Measurements from ENCODE around the gene CTXN1. TPM values are rescaled to one million over a fixed set of nuclear protein-coding genes. Genes with fewer than 3 reads are reported as not detected.

CTXN1 gene
- total RNA-seq = not detected

DNA sequence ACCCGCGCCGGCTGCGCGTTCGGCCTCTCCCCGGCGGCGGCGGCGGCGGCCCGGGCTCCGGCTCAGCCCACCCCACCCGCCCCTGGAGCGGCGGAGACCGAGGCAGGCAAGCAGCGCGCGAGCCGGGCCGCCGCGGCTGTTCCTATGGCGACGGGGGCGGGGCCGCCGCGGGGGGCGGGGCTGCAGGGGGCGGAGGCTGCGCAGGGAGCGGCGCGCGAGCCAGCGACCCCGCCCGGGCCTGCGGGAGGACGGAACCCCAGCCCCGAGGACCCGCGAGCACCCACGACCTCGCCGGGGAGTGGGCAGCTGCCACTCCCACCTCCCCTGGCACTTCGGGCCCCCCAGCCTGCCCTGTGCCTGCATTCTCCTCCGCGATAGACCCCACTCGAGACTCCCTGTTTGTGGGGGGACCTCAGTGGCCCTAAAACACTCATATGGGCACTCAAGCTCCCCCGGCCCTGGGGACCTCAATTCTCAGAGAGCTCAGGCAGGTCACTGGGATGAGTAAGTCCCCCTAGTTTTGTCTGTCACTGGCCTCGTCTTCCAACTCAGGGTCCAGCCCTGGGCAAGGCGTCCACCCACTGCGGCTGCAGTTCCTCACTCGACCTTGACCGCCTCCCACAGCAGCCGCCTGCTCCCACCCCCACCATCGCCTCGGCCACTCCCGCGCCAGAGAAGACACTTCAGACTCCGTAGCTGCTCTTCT is at the start of gene CTXN1:
CTXN1 (minus strand) TSS at position 115 of the 706 bp plus-strand sequence. CDS start 597 bp downstream, outside the sequence.
- peak within 1 kb of the TSS; percentile 70 for H3K4me3 Mint-ChIP-seq
- DNase-seq = peak; percentile 80
- no peaks in the 10 kb centered on the region for H3K36me3 Mint-ChIP-seq (ENCODE audit: low read depth)
- H3K4me1 Mint-ChIP-seq = peaks cover 28% of the 10 kb centered on the region
- ChIA-PET POLR2A (interaction anchor here (1.0 to 1.8 kb wide), 3 partner anchors 8 to 18 kb away, joined by 3 to 4 read pairs (median 4); no protein-coding TSS in a partner anchor), CTCF (no interaction called here)
- H3K9me3 Mint-ChIP-seq = no peaks in the 10 kb centered on the region
- no peaks in the 10 kb centered on the region for H3K27me3 Mint-ChIP-seq
- H3K27ac Mint-ChIP-seq = peak within 1 kb of the TSS; percentile 40

DNA sequence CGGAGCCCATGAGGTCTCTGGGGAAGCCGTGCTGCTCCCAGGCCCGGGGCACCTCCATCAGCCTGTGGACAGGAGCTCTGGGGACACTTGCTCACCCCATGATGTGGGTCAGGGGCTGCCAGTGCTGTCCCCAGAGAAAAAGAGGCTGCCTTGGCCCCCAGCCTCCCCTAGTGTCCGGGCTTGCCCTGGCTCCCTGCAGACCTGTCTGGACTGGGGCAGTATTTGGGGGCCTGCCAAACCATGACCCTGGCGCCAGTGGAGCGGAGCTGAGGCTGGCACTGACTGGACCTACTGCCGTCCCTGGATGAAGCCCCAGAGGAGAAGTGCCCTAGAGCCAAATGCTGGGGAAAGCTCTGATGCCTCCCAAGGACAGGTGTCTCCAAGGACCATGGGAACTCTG is 49.1 kb upstream of the CTXN1 start:
- Mint-ChIP-seq H3K27ac (no peak overlapping the region), H3K4me1 (no peaks in the 10 kb centered on the region), H3K4me3 (no peak overlapping the region), H3K36me3 (ENCODE audit: low read depth) (peaks cover 26% of the 10 kb centered on the region), H3K27me3 (no peaks in the 10 kb centered on the region), H3K9me3 (no peaks in the 10 kb centered on the region)
- no peak for DNase-seq
- ChIA-PET POLR2A (no interaction called here), CTCF (no interaction called here)

DNA sequence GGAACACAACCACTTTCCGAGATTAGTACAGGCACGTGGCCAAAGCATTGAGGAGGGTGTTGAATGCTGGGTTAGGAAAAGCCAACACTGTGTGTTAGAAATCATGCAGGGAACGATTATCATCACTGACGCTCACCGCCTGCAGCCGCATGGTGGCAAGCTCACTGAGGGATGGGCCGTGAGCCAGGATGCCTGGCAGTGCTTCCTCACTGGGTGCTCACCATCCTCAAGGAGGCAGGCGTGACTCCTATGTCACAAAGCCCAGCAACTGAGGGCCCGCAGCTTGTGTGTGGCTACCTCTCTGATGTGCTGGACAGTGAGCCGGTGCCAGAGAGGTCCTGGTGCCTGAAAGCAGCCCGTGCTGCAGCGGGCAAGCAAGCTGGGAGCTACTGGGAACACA is 47.9 kb upstream of the CTXN1 start:
- H3K9me3 Mint-ChIP-seq = no peaks in the 10 kb centered on the region
- DNase-seq = no peak
- ChIA-PET CTCF (no interaction called here), POLR2A (no interaction called here)
- H3K36me3 Mint-ChIP-seq (ENCODE audit: low read depth) = peaks cover 24% of the 10 kb centered on the region
- no peak overlapping the region for H3K27ac Mint-ChIP-seq
- no peaks in the 10 kb centered on the region for H3K4me1 Mint-ChIP-seq
- no peaks in the 10 kb centered on the region for H3K27me3 Mint-ChIP-seq
- no peak overlapping the region for H3K4me3 Mint-ChIP-seq

DNA sequence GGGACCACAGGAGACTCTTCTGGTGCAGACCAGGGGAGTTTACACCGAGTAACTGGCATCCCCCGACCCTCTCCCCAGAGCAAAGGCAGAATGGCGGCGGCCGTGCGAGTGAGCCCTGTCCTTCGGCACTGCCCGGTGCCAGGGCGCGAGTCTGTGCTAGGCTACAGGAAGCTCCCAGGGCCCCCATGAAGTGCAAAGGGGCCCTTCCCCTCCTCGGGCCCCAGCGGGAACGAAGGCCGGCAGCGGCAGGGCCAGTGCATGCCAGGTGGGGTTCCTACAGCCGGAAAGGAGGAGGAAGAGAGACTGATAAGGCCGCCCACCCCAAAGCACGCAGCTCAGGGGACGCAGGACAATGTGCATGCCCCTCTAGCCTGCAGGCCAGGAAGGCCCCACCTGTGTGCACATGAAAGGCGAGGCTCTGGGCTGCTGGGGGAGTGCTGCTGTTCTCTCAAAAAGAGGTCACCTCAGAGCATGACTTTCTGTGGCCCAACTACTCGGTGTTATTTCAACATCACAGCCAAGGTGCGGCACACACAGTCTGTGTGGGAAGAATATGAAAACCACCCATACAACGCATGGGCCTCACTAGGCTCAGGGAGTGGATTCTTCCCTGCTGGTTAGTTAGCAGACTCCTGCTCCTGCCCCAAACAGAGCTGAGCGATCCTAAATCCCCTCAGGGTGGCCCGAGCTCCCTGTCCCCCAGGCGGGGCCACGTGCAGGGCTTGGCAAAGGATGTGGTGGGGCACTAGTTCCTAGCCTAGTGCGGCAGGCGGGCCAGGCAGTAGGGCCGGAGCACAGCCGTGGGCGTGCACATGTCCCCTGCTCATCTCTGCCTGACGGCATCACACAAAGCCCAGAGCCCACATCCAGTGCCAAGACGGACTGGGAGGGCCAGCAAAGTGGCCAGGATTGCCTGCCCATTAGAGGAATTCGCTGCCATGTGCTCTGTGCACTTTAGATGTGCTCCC is 45.9 kb upstream of the CTXN1 start:
- no peak for DNase-seq
- Mint-ChIP-seq H3K9me3 (no peaks in the 10 kb centered on the region), H3K4me3 (no peak overlapping the region), H3K27ac (no peak overlapping the region), H3K36me3 (ENCODE audit: low read depth) (peaks cover 28% of the 10 kb centered on the region), H3K27me3 (no peaks in the 10 kb centered on the region), H3K4me1 (no peaks in the 10 kb centered on the region)
- ChIA-PET POLR2A (no interaction called here), CTCF (interaction anchor here (1.1 to 4.4 kb wide), 3 partner anchors 17 to 31 kb away, joined by 3 to 25 read pairs (median 23); partner anchors contain the start of gene TIMM44)

DNA sequence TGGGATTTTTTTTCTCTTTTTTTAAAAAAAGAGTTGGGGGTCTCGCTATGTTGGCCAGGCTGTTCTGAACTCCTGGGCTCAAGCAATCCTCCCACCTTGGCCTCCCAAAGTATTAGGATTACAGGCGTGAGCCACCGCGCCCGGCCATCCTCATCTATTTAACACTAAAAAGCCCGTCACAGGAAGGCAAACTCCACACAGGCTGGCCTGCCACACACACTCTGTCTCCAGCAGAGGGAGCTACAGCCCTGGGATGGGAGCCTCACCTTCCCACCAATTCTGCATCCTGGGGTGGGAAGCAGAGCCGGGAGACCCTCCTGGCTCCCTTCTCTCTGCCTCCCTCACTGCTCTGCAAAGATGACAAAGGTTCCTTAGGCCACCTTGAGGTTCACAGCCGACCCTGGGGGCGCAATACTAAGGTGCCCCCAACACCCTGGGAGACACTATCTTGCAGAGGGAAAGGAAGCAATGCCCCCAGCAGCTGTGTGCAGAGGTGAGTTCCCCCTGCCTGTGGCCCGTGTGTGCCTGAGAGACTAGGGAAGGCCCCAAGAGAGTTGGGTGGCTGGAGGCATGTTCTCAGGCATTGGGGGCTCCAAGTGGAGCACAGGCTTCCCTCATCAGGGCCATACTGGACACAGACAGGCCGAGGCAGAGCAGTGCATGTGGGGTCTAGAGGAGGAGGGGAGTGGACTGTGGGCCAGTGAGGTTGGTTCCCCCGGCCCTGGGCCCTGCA is 44.9 kb upstream of the CTXN1 start:
- peaks cover 33% of the 10 kb centered on the region for H3K36me3 Mint-ChIP-seq (ENCODE audit: low read depth)
- CTCF ChIA-PET = interaction anchor here (1.1 to 4.4 kb wide), 3 partner anchors 18 to 31 kb away, joined by 3 to 25 read pairs (median 23); partner anchors contain the start of gene TIMM44
- H3K4me3 Mint-ChIP-seq = no peak overlapping the region
- H3K9me3 Mint-ChIP-seq = no peaks in the 10 kb centered on the region
- DNase-seq = peak; percentile 28
- POLR2A ChIA-PET = no interaction called here
- no peaks in the 10 kb centered on the region for H3K27me3 Mint-ChIP-seq
- no peak overlapping the region for H3K27ac Mint-ChIP-seq
- peaks cover 1% of the 10 kb centered on the region for H3K4me1 Mint-ChIP-seq

DNA sequence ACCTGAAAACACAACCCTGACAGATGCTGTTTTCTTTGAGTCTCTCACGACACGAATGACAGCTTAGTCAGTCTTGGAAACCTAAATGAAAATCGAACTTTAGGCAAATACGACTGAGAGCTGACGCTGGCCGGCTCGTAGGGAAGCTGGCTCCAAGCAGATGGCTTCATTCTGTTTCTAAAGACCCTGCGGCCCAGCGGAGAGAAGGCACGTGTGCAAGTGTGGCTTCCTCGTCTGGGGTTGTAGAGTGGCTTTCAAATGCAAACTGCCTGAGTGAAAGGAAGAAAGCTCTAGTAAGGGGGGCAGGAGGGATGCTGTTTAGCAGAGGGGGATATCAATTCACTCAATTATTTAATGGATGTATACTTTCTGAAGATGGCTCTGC is 43.6 kb upstream of the CTXN1 start:
- CTCF ChIA-PET = interaction anchor here (3.4 to 4.4 kb wide), 2 partner anchors 25 to 33 kb away, joined by 23 to 25 read pairs; partner anchors contain the start of gene TIMM44
- Mint-ChIP-seq H3K36me3 (ENCODE audit: low read depth) (peaks cover 27% of the 10 kb centered on the region), H3K27ac (no peak overlapping the region), H3K27me3 (no peaks in the 10 kb centered on the region), H3K4me1 (peaks cover 1% of the 10 kb centered on the region), H3K9me3 (no peaks in the 10 kb centered on the region), H3K4me3 (no peak overlapping the region)
- POLR2A ChIA-PET = no interaction called here
- no peak for DNase-seq

DNA sequence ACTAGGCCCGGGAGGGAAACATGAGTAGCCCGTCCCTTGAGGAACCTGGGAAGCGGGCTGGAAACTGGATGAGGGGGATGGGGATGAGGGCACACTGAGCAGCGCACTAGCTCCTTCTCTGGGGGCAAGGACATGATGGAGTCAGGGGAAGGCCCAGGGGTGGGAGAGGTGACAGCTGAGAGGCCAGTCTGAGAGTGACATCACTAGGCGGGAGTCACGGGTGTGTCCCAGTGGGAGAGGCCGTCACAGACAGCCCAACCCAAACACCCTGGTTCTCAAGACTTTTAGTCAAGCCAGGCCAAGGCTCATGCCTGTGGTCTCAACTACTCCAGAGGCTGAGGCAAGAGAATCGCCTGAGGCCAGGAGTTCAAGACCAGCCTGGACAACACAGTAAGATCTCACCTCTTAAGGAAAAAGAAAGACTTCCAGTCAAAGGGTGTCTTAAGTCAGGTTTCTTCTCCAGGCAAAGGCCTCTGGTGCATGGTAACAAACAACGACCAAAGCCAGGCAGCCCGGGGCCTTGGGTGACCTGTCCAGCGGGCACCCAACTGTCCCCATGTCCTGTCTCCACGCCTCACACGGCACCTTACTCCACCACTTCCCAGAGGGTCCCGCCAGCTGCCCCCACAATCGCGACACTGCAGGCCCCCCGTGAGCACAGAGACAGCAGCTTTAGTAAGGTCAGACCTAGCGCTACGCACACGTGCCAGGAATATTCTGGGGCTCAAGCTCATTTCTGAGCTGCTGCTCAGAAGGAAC is 43.0 kb upstream of the CTXN1 start:
- Mint-ChIP-seq H3K9me3 (no peaks in the 10 kb centered on the region), H3K27ac (no peak overlapping the region), H3K4me1 (peaks cover 1% of the 10 kb centered on the region), H3K36me3 (ENCODE audit: low read depth) (peaks cover 21% of the 10 kb centered on the region), H3K27me3 (no peaks in the 10 kb centered on the region), H3K4me3 (no peak overlapping the region)
- DNase-seq = no peak
- ChIA-PET POLR2A (no interaction called here), CTCF (interaction anchor here (0.6 to 4.4 kb wide), 4 partner anchors 25 to 145 kb away, joined by 3 to 25 read pairs (median 14); partner anchors contain the start of gene TIMM44)

DNA sequence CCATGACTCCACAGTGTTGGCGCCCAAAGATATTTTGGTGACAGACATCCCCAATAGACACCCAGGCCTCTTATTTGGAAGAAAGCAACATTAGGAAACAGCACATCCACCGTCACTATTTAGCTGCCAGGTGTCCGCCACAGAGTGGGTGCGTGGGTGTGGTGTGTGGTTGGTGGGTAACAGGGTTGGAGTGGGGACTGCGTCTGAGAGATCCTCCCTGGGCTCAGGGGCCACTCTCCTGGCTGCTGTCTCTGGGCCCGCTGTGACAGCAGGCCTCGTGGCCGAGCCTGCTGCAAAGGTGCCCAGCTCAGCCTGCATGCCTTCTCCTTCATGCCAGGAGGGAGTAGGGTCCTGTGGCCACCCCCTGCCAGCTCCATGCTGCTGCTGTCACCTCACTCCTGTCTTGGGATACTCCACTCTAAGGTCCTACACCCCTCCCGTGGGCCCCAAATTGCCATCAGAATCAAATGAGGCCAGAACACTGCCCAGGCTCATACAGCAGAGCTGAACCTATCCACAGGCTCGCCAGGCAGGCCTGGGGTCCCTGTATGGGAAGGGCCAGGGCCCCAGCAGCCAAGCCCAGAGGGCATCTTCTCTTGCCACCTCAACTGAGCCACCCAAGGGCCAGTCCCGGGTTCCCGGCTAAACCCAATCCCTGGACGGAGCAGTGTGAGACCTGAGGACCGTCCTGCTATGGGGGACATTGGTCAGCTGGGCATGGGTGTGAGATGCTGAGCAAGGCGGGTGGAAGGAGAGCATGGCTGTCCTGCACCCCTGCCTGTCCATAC is 42.3 kb upstream of the CTXN1 start:
- Mint-ChIP-seq H3K27me3 (no peaks in the 10 kb centered on the region), H3K27ac (no peak overlapping the region), H3K36me3 (ENCODE audit: low read depth) (peaks cover 19% of the 10 kb centered on the region), H3K4me3 (no peak overlapping the region), H3K9me3 (no peaks in the 10 kb centered on the region), H3K4me1 (peaks cover 1% of the 10 kb centered on the region)
- ChIA-PET CTCF (interaction anchor here (0.6 to 4.4 kb wide), 3 partner anchors 24 to 146 kb away, joined by 3 to 23 read pairs (median 4); partner anchors contain the start of gene TIMM44), POLR2A (no interaction called here)
- DNase-seq = no peak

DNA sequence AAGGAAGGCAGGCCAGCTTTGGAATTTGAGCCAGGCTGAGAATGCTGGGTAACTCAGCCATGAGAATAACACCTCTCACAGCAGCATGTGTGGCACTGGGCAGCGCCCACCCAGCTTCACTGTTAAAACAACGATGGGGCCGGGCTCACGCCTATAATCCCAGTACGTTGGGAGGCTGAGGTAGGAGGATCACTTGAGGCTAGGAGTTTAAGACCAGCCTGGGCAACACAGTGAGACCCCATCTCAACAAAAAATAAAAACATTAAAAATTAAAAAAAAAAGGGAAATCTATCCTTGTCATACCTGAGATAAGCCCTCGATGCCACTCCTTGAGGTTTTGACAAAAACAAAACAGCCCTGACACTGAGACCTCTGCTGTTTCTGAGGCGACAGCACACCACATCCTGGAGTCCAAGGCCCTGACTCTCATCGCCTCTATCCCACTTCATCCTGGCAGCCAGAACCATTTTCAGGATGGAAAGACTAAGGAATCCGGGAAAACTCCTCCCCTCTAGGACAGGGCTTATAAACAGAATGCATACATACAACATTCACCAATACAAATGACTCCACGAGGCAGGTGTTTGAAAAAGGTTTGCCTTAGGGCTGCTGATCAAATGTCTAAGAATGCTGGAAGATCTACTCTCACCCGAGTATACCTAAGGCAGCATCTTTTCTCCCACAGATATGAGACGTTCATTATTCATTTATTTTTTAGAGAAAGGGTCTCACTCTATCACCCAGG is 40.2 kb upstream of the CTXN1 start:
- CTCF ChIA-PET = interaction anchor here (1.0 kb wide), 1 partner anchor 23 kb away, joined by 3 read pairs; the partner anchor contains the start of gene TIMM44
- H3K4me1 Mint-ChIP-seq = peaks cover 1% of the 10 kb centered on the region

DNA sequence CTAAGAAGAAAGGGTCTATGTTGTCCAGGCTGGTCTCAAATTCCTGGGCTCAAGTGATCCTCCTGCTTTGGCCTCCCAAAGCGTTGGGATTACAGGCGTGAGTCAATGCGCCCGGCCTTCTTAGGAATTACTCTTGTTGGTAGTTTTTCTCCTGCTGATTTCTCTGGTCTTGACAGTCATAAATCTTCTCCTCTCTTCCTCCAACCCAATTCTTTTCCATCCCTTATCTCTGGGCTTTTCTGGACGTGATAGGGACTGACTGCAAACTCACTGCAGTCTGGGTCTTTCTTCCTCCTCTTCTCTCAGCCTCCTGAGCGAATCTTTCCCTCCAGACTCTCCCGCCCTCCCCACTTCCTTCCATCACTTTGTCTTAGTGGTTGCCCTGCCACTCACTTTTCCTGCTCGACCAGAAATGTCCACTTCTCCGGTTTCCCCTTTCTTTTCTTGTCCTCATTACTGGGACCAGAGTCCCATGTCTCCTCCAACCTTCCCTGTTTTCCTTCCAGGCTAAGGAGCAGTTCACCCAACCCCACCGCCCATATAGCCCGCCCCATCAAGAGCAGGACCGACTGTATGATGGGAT is 39.4 kb upstream of the CTXN1 start:
- peaks cover 25% of the 10 kb centered on the region for H3K36me3 Mint-ChIP-seq (ENCODE audit: low read depth)
- H3K27ac Mint-ChIP-seq = no peak overlapping the region
- ChIA-PET CTCF (interaction anchor here (1.0 kb wide), 1 partner anchor 21 kb away, joined by 3 read pairs; no protein-coding TSS in a partner anchor), POLR2A (no interaction called here)
- no peaks in the 10 kb centered on the region for H3K27me3 Mint-ChIP-seq
- no peak overlapping the region for H3K4me3 Mint-ChIP-seq
- H3K9me3 Mint-ChIP-seq = no peaks in the 10 kb centered on the region
- peaks cover 1% of the 10 kb centered on the region for H3K4me1 Mint-ChIP-seq
- DNase-seq = no peak

More for the DNA sequence above, 40.2 kb upstream of the CTXN1 start:
- Mint-ChIP-seq H3K27me3 (no peaks in the 10 kb centered on the region), H3K36me3 (ENCODE audit: low read depth) (peaks cover 27% of the 10 kb centered on the region), H3K4me3 (no peak overlapping the region), H3K9me3 (no peaks in the 10 kb centered on the region), H3K27ac (no peak overlapping the region)
- POLR2A ChIA-PET = no interaction called here
- DNase-seq = no peak

DNA sequence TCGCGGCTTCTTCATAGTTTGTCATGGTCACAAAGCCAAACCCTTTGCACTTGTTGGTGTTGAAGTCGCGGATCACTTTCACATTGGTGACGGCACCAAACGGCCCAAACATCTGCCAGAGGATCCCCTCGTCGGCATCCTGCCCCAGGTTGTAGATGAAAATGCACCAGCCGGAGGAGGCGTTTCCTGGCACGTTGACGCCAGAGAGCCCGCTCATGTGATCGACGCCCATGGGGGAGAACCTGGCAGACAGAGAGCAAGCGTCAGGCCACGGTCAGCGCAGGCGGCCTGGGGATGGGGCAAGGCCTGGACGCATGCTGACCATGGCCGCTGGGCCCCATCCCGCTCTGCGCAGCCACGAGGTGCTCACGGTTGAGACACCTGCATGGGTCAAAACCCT is 37.6 kb upstream of the CTXN1 start:
- ChIA-PET POLR2A (no interaction called here), CTCF (no interaction called here)
- DNase-seq = no peak
- H3K9me3 Mint-ChIP-seq = no peaks in the 10 kb centered on the region
- H3K27ac Mint-ChIP-seq = no peak overlapping the region
- no peak overlapping the region for H3K4me3 Mint-ChIP-seq
- H3K4me1 Mint-ChIP-seq = peaks cover 1% of the 10 kb centered on the region
- peaks cover 25% of the 10 kb centered on the region for H3K36me3 Mint-ChIP-seq (ENCODE audit: low read depth)
- no peaks in the 10 kb centered on the region for H3K27me3 Mint-ChIP-seq

All from activated CD4-positive, alpha-beta memory T cell treated with anti-CD3 and anti-CD28 coated beads, Interleukin-2, amount 10 ng/mL, durations not matched to agents 7 days and 5 days (primary cell).